ENCODE data around the gene CYP4B1.

CYP4B1 gene

GRCh38 chr1:46797696-46798470 is 963 bp upstream of the CYP4B1 start:
- no peak for FAIRE-seq
- DNase-seq (ENCODE audit: insufficient read length): no peak
- no peak for TF ChIP-seq TAF1 (IDR thresholded peaks at IDR 0.05; ENCODE audit: borderline replicate concordance, low read depth, low read length)
- no peak for TF ChIP-seq POLR2AphosphoS5 (IDR thresholded peaks at IDR 0.05; ENCODE audit: low read depth, low read length)
- TF ChIP-seq POLR2A (IDR thresholded peaks at IDR 0.05; ENCODE audit: low read depth, low read length): no peak

GRCh38 chr1:46800742-46801141 is 1.9 kb downstream of the CYP4B1 start:
- DNase-seq (ENCODE audit: insufficient read length): no peak
- no peak for TF ChIP-seq POLR2AphosphoS5 (IDR thresholded peaks at IDR 0.05; ENCODE audit: low read depth, low read length)
- no peak for TF ChIP-seq POLR2A (IDR thresholded peaks at IDR 0.05; ENCODE audit: low read depth, low read length)
- TF ChIP-seq TAF1 (IDR thresholded peaks at IDR 0.05; ENCODE audit: borderline replicate concordance, low read depth, low read length): no peak
- FAIRE-seq: no peak

GRCh38 chr1:46801323-46802055 is 2.6 kb downstream of the CYP4B1 start:
- no peak for DNase-seq (ENCODE audit: insufficient read length)
- no peak for FAIRE-seq
- TF ChIP-seq POLR2AphosphoS5 (IDR thresholded peaks at IDR 0.05; ENCODE audit: low read depth, low read length) (no peak), TAF1 (IDR thresholded peaks at IDR 0.05; ENCODE audit: borderline replicate concordance, low read depth, low read length) (no peak), POLR2A (IDR thresholded peaks at IDR 0.05; ENCODE audit: low read depth, low read length) (no peak)

GRCh38 chr1:46802081-46802480 is 3.2 kb downstream of the CYP4B1 start:
- TF ChIP-seq TAF1 (IDR thresholded peaks at IDR 0.05; ENCODE audit: borderline replicate concordance, low read depth, low read length): no peak
- no peak for DNase-seq (ENCODE audit: insufficient read length)
- FAIRE-seq: no peak

GRCh38 chr1:46802901-46803574 is 4.2 kb downstream of the CYP4B1 start:
- FAIRE-seq (no peak), DNase-seq (ENCODE audit: insufficient read length) (no peak)
- TF ChIP-seq POLR2A (IDR thresholded peaks at IDR 0.05; ENCODE audit: low read depth, low read length) (no peak), TAF1 (IDR thresholded peaks at IDR 0.05; ENCODE audit: borderline replicate concordance, low read depth, low read length) (no peak), POLR2AphosphoS5 (IDR thresholded peaks at IDR 0.05; ENCODE audit: low read depth, low read length) (no peak)

GRCh38 chr1:46804027-46804889 is 5.4 kb downstream of the CYP4B1 start:
- no peak for FAIRE-seq
- no peak for TF ChIP-seq POLR2AphosphoS5 (IDR thresholded peaks at IDR 0.05; ENCODE audit: low read depth, low read length)
- TF ChIP-seq TAF1 (IDR thresholded peaks at IDR 0.05; ENCODE audit: borderline replicate concordance, low read depth, low read length): no peak
- no peak for TF ChIP-seq POLR2A (IDR thresholded peaks at IDR 0.05; ENCODE audit: low read depth, low read length)
- no peak for DNase-seq (ENCODE audit: insufficient read length)

GRCh38 chr1:46804926-46805325 is 6.1 kb downstream of the CYP4B1 start:
- TF ChIP-seq POLR2AphosphoS5 (IDR thresholded peaks at IDR 0.05; ENCODE audit: low read depth, low read length): no peak
- no peak for TF ChIP-seq POLR2A (IDR thresholded peaks at IDR 0.05; ENCODE audit: low read depth, low read length)
- TF ChIP-seq TAF1 (IDR thresholded peaks at IDR 0.05; ENCODE audit: borderline replicate concordance, low read depth, low read length): no peak
- DNase-seq (ENCODE audit: insufficient read length): no peak
- no peak for FAIRE-seq

- FAIRE-seq (no peak), DNase-seq (ENCODE audit: insufficient read length) (no peak)
- TF ChIP-seq POLR2A (IDR thresholded peaks at IDR 0.05; ENCODE audit: low read depth, low read length) (no peak), POLR2AphosphoS5 (IDR thresholded peaks at IDR 0.05; ENCODE audit: low read depth, low read length) (no peak), TAF1 (IDR thresholded peaks at IDR 0.05; ENCODE audit: borderline replicate concordance, low read depth, low read length) (no peak)
Observed at GRCh38 chr1:46805755-46806154, 6.9 kb downstream of the CYP4B1 start.

GRCh38 chr1:46806196-46807020 is 7.6 kb downstream of the CYP4B1 start:
- TF ChIP-seq POLR2AphosphoS5 (IDR thresholded peaks at IDR 0.05; ENCODE audit: low read depth, low read length): no peak
- TF ChIP-seq TAF1 (IDR thresholded peaks at IDR 0.05; ENCODE audit: borderline replicate concordance, low read depth, low read length): no peak
- no peak for TF ChIP-seq POLR2A (IDR thresholded peaks at IDR 0.05; ENCODE audit: low read depth, low read length)
- FAIRE-seq (no peak), DNase-seq (ENCODE audit: insufficient read length) (no peak)

Data from GM12892 (cell line).